ENCODE data around the gene FAM174C.

Gene FAM174C

DNA sequence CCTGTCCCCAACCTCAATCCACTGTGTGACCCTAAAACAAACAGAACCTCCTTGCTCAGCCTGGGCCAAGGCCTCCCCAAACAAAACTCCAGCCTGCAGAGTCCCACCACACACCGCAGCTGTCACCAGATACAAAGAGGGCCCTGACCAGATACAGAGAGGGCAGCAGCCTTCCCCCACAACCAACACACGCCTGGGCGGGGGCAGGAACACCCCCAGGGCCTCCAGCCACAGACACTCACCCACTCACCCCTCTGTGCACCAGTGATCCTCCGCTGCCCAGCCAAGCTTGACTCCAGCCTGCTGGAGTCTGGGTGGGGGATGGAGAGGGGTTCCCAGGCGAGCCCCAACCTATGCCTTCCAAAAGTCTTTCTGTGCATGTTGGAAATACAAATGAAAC is 12.1 kb upstream of the FAM174C start:
- no peak for DNase-seq

DNA sequence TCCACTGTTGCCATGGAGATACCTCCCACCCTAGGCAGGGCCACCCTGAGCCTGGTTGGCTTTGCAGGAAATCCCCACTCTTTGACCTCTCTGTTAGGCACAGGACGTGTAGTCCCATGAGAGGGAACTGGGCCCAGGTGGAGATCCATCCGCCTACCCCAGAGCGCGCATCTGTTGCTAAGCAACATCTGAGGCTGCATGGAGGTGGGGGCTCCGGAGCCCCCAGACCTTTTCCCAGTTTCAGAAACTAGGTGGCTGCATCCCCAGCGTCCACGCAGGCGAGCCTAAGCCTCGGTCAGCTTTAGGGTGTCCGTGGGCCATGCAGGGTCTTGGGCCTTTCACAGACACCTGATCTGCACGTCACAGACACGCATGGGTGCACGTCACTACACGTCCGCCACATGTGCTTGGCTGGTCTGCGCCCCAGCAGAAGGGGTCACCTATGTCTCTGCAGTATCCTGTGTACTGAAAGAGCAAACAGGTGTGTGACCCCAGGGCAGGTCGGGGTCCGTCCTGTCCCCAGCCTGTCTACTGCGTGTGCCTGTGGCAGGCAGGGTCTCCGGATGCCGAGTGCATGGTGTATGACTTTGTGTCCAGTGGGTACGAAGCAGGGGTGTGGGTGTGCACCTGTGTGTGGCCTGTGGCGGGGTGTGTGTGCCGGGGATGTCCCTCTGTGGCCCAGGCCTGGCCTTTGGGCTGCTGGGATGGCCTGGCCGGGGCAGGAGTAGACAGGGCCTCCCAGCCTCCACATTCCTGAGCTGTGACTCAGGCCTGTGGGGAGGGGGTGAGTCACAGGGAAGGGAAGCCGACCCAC is 10.3 kb upstream of the FAM174C start:
- no peak for DNase-seq

DNA sequence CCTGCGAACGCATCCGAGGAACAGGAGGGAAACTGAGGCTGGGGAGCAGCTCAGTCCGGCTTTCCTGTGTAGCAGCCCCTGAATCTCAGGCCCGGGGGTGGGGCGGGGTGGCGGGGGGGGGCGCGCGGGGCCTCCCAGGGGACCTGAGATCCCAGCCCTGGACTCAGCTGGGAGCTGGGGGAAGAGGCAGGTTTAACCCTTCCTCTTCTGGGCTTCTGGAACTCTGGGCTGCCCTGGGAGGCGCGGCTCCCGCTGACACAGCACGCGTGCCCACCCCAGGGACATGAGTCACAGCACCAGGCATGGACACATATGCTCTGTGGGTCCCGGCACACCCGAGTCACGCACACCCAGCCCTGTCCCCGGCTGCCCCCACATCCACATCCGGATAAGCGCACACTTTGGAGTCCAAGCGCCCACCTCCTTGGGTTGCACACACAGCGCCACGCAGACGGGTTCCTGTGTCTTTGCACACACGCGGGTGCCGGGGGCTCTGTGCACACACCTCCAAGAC is 9.7 kb upstream of the FAM174C start:
- no peak for DNase-seq

DNA sequence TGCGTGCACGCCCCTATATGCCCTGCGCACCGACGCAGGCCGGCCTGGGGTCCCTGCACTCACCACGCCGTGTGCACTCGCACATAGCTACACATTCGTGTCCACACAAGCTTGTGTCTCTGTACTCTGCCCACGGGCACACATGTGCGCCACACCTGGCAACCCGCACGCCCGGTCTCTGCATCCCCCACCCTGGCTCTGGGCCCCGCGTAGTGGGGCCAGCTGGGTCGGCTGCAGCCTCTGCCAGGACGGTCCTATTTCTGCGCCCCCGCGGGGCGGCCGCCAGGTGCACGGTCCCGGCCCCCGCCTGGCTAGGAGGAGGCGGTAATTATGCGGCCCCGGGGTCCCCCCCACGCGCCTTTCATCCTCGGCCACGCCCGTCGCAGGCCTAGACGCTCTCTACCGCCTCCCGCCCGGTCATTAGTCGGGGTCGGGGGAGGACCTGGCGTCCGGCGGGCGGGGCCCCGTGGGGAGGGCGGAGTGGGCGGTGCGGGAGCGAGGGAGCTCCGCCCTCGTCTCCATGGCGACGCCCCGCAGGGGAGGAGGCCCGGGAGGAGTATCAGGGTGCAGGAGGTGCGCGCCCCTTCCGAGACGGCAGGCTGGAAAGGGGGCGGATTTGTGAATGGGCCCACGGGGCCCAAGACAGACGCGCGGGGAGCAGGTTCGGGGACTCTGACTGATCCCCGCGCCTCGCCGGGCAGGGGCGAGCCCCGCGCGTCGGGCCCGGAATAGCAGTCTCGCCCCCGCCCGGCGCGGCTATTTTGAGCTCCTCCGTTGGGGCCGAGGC is 9.0 kb upstream of the FAM174C start:
- DNase-seq, result peak; percentile 77

DNA sequence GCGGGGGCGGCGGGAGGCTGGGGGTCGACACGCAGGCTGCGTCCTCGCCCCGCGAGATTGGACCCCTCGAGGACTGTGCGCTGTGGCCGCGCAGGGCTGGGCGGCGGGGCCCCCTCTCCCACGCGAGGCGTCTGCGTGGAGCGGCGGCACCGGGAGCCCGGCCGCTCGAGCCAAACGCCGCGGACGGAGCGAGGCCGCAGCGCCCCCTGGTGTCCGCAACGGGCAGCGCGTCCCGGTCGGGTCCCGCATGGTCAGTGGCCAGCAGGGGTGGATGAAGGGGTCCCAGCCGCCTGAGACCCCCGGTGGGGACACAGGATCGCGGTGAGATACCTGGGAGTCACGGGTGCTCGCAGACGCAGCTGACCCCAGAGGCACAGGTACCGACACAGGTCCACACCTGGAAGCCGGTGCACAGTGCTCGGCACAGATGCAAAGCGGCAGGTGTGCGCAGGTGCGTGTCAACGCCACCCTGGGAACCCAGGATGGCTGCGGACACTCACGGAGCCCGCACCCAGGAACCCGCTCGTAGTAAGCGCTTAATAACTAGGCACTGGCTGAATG is 8.3 kb upstream of the FAM174C start:
- DNase-seq, result no peak

DNA sequence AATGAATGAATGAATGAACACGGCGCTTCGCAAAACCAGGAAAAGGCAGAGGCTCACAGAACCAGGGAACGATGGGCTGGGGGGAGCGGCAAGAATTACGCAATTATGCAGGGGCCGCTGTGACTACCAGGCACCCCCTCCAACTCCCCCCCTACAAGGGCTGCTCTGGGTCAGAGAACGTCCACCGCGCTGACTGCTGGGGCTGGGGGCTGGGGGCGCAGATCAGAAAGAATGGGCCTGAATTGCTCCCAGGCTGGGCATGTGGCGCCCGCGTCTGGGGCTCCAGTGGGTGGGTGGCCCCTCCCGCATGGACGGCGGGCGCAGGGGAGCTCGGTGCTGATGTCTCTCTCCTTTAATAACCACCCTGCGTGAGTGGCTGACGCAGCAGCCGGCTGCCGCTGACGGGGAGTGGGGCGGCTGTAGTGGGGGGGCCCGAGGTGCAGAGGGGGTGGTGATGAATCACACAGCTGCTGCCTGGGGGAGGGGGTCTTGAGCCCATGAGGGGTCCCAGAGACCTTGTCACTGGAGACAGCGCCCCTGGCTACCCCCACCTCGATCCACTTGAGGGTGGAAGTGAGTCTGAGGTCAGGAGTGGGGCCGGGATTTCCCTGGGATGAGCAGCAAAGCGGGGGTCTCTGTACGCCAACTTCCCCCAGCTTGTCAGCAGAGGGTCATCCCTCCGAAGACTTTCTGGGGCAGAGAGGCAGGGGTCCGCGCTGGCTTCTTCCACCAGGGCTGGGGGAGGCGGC is 7.7 kb upstream of the FAM174C start:
- DNase-seq, result peak; percentile 44

DNA sequence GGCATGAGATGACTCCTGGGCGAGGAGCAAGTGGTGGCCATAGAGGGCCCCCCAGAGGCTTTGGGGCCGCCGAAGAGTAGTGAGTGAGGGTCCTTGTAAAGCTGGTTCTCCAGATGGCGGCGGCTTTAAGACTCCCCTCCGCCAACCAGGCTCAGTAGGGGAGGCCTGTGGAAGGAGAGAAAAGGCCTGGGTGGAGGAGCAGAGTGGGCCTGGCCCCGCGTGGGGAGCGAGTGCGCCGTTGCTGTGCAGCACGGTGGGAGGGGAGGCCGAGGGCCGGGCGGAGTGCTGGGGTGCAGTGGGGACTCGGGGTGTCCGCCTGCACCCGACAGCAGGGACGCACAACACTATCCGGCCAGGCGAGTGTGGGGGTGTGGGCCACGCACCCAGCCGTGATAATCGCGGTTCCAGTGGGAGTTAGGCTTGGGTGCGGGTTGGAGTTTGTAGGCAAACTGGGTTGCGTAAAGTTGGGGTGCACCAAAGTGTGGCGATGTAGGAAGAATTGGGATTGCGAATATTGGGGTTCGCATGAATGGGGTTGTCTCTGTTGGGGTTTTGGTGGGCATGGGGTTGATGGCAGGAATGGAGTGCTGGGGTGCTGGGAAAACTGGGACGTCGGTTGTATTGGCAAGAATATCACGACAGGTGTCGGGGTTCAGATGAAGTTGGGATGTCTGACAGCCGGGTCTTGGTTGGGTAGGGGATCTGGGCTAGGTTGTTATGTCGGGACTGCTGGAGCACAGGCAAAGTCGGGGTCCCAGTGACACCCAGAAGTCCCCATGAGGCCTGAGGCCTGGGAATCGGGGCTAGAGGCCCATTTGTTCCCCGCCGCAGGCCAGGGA is 6.9 kb upstream of the FAM174C start:
- no peak for DNase-seq

DNA sequence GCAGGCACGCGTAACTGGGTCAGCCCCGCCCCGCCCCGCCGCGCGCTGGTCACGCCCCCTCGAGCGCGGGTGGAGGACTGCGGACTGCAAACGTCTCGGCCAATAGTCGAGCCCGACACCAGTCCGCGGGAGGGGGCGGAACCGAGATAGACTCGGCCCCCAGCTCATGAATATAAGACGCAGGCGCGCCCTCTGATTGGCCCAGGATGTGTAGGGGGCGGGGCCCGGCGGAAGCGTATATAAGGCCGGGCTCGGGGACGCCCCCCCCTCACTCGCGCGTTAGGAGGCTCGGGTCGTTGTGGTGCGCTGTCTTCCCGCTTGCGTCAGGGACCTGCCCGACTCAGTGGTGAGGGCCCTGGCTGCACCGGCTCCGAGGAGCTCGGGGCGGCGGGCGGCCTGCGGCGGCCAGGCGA is 6.3 kb upstream of the FAM174C start, which contains the start of gene CIRBP:
TSS of gene CIRBP (plus strand) at position 268 of the 413 bp plus-strand sequence. CDS start 1,602 bp downstream, outside the sequence.
- peak; percentile 81 for DNase-seq

DNA sequence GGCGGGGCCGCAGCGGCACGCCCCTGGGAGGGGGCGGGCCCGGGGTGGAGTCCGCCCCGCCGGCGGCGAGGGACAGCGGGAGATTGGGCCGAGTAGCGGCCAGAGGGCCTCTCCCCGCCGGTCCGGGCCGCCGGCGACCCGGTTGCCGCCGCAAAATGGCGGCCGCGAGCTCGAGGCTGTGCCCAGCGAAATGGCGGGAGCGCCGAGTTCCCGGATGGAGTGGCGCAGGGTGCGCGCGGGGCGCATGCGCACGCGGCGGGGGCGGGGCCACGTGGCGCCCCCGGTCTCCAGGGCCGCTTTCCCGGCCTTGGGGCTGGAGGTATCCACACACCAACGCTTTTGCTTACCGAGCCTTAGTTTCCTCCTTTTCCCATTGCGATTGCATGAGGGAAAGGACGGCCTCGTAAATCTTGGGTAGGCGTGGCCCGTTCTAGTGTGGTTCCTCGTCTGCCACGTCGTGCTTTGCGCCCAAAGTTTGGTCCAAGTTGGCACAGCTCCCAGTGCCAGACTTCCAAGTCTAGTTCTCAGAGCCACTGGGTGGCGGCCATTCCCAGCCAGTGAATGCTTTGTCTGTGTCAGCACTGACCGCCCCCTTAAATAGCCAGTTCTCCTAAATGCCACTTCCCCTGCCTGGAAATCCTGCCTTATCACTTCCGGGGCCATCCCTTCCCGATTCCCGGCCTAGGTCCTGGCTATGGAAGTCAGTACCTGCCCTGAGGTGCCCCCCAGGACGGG is 5.7 kb upstream of the FAM174C start:
- peak; percentile 62 for DNase-seq

DNA sequence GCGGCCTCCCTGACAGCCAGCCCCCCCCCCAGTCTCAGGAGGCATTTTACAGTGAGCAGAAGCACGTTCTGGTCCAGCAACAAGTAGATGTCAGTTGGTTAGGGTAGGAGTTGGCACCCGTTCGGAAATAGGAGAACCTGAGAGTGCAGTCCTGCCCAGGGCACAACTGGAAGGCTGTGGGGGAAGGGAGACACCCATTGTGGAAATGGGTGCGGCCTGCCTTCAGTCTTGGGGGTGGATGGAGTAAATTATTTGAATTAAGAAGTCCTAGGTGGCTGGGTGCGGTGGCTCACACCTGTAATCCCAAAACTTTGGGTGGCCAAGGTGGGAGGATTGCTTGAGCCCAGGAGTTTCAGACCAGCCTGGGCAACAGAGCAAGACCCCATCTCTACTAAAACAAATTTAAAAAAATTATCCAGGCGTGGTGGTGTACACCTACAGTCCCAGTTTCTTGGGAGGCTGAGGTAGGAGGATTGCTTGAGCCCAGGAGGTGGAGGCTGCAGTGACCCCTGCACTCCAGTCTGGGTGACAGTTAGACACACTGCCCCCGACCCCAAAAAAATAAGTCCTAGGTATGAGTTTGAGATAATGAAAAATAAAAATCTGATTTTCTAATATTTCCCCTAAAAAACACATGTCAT is 5.0 kb upstream of the FAM174C start:
- DNase-seq, result no peak

DNA sequence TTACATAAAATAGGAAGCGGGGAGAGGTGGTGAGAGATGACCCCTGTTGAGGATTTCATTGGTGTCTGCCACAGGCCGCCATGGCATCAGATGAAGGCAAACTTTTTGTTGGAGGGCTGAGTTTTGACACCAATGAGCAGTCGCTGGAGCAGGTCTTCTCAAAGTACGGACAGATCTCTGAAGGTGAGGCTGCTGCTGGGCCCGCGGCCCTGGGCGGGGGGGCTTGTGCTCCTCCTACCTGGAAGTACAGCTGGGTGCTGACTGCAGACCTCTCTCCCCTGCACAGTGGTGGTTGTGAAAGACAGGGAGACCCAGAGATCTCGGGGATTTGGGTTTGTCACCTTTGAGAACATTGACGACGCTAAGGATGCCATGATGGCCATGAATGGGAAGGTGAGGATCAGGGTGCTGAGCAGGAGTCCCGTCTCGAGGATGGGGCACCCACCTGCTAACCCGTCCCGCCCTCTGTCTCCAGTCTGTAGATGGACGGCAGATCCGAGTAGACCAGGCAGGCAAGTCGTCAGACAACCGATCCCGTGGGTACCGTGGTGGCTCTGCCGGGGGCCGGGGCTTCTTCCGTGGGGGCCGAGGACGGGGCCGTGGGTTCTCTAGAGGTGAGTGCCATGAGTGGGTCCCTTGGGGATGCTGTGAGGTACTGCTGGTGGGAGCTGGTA is 4.3 kb upstream of the FAM174C start:
- DNase-seq, result no peak

DNA sequence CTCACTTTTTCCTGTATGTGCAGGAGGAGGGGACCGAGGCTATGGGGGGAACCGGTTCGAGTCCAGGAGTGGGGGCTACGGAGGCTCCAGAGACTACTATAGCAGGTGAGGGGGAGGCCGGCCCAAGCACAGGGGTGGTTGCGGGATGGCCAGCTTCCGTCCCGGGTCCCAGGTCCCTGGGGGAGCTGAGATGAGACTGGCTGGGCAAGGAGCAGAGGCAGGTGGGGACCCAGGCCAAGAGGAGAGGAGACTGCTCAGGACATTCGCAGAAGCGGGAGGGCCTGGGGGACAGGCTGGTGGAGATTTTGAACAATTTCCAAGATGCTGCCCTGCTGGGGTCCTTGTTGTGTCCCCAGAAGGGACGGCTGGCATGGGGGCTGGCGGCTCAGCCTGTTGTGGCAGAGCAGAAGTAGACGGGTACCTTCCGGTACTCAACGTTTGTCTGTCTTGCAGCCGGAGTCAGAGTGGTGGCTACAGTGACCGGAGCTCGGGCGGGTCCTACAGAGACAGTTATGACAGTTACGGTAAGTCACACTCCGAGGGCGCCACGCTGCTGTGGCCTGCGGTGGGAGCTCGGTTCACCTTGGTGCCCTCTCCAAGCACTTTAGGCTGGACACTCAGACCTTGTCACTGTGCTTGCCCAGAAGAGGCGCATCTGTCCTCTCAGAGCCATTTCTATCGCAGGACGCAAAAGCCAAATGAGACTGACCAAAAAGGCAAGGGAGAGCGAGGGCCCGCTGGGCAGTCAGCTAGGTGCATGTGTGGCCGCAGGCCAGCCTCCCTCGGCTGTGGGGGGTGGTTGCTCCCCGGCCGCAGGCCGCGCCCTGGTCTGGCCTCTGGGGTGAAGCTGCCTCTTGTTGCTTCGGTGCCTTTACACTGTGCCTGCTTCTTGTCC is 3.6 kb upstream of the FAM174C start:
- DNase-seq, result no peak

DNA sequence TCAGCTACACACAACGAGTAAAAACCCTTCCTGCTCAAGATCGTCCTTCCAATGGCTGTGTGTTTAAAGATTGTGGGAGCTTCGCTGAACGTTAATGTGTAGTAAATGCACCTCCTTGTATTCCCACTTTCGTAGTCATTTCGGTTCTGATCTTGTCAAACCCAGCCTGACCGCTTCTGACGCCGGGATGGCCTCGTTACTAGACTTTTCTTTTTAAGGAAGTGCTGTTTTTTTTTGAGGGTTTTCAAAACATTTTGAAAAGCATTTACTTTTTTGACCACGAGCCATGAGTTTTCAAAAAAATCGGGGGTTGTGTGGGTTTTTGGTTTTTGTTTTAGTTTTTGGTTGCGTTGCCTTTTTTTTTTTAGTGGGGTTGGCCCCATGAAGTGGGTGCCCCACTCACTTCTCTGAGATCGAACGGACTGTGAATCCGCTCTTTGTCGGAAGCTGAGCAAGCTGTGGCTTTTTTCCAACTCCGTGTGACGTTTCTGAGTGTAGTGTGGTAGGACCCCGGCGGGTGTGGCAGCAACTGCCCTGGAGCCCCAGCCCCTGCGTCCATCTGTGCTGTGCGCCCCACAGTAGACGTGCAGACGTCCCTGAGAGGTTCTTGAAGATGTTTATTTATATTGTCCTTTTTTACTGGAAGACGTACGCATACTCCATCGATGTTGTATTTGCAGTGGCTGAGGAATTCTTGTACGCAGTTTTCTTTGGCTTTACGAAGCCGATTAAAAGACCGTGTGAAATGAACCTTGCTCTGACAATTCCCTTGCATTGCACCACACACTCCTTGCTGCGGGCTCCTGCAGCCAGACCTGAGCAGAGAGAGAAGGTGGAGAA is 2.7 kb upstream of the FAM174C start:
- DNase-seq, result no peak

DNA sequence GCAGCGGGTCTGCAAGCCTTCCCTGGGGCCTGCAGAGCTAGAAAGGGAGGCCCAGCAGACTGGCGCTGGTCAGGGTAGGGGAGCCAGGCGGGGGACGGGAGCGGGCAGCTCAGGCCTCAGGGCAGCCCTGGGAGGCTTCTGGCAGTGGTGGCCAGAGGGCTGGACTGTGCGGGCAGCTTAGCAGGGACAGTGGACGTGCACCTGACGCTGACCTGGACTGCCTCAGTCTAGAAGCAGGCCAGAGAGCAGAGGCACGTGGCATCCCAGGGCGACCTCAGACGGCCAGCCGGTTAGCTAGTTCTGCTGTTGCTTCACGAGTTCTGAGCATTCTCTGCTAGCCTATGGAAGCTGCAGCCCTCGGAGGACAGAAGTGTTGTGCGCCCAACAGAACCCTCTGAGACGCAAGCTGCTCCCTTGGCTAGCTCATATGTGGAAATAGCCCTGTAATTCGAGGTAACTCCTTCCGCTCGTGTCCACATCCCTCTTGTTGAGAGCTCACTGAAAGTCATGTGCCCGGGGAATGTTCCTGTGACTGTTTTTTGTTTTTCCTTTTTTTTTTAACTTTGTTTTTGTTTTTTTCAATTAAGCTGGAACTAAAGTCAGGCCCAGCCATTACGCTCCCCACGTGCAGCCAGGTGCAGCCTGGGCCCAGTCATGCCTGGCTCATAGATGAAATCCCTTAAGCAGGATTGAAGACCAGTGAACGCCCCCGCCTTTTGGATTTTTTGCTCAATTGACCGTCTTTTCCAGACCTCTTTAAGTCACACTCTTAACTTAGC is 1.9 kb upstream of the FAM174C start:
- no peak for DNase-seq

DNA sequence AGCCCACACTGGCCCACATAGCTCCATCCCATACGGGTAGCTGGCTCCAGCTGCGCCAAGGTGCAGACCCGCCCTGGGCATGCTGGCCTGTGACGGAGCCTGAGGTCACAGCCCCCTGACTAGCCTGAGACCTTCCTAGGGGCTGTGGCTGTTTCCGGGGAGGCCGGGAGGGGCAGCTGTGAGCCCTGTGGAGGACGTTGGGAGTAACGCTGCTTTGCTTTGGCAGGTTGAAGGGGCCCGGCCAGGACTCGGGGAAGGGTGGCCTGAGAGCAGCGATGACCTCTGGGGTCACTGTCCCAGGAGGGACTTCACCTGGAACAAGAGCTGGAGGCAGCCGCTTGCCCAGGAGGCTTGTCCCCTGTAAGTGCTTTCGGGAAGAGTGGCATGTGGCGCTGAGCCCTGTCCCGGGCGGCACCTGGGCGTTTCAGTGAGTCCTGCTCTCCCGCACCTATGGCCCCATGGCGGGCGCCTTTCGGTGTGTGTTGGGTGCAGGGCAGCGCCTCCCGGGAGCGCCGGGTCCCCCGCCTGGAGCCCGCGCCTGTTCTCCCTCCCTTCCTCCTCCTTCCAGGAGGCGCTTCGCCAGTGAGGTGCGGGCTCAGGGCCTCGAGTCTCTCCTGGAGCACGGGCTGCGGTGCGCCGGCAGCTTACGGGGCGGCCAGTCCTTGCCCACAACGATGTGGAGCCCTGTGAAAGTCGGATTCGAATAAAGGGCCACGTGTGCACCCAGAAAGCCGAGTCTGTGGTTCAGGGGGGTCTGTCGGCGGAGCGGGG is 1.1 kb upstream of the FAM174C start:
- DNase-seq, result no peak

DNA sequence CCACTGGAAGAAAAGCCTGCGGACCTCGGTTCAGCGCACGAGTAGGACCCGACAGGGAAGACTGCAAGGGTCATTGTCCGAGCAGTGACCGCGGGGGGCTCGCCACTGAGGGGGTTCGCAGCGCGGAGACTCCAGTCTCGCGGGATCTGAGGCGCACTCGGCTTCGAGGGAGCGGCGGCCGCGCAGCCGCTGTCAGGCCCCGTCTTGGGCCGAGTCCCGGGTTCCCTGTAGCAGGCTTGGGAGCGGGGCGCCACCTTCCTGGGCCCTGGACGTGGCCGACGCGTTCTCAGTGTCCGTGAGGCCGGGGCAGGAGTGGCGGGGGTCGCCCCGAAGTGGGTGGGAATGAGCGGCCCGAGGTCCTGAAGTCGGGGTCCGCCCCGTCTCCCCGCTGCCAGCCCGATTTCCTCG is 474 bp upstream of the FAM174C start:
- DNase-seq, result no peak
